Stimulated activated CD4-positive, alpha-beta T cell treated with anti-CD3 and anti-CD28 coated beads, Interleukin-12 subunit alpha, Interleukin-12 subunit beta, amount 100 ng/mL, for 24 hours (primary cell): ENCODE data around the gene NKTR.
"Not testable (repeated sequence)": the region's sequence is repeated elsewhere in the genome, so short reads cannot be mapped to it uniquely, and the experiment has no call there.

Experiments
- DNase-seq, 2 experiments: peaks; one replicate each; pipeline ENCODE4 v3.0.0-alpha.2; 2020; ENCODE audit warnings: low read depth in 2 of 2

NKTR gene

GRCh38 chr3:42600111-42600957 lies at the start of gene NKTR:
TSS of gene NKTR (plus strand) at chr3:42600686. CDS start at chr3:42601007, 321 bp downstream.
- peak; percentile 99 for DNase-seq

- DNase-seq, result no peak
Observed at GRCh38 chr3:42552830-42553229, 47.7 kb upstream of the NKTR start.

DNA sequence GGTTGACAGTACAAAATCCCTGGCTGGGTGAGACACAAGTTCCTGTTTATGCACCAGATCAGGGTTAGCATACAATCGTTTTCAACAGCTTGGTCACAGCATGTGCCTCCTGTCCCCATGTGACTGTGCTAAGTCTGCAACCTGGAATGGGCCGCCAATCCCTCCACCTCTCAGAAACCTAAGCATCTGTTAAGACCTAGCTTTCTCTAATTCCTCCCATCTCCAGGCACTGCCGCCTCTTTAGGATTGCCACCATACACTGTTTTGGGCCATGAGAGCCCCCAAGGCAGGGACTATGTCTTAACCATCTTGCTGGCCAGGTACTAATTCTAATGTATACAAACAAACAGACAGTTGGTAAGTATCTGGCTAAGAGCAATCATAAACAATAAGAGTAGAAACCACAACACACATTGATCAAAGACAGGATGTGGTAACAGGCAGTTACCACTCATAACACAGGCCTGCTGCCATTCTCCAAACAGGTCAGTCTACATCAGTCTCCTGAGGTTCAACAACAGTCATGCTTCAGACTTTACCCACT lies 44.3 kb upstream of the NKTR start:
- no peak for DNase-seq

- DNase-seq, result not testable (repeated sequence)
Observed at GRCh38 chr3:42556817-42557216, 43.7 kb upstream of the NKTR start.

DNA sequence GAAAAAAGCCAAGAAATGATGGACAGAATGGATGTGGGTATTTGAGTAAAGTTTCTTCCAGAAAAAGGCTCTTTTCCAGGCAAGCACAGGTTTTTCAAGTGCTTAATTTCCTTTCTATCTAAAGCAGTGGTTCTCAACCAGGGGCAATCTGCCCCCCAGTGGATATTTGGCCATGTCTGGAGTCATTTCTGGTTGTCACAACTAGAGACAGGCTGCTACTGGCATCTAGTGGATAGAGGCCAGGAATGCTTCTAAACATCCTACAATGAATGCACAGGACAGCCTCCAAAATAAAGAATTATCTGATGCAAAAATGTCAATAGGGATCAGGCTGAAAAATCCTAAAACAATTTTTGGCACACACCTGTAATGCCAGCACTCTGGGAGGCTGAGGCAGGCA lies 42.6 kb upstream of the NKTR start:
- DNase-seq, result no peak

- DNase-seq, result no peak
Observed at GRCh38 chr3:42562047-42562907, 38.2 kb upstream of the NKTR start.

DNA sequence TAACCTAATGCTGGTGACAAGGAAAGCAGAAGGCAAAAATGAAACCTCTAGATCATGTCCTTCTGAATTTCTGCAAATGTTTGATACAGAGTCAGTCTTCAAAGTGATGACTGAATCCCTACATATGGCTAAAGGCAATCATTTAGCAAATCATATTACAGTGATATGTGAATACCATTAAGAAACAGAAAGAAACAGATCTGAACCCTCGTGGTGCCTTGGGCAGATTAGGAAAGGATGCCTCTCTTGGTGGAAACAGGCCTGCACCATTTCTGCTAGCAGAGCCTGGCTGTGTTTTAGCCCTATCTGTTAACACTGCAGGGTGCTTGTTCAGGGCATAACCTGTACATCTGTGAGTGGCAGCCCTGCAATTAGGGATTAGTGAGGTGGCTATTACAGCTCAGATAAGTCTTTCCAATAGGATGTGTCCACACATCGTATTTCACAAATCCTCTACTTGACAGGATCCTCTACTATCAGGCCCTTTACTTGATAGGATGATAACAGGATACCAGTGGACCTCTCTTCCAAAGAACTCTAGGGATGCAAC lies 30.8 kb upstream of the NKTR start:
- no peak for DNase-seq

GRCh38 chr3:42572278-42572677 lies 28.2 kb upstream of the NKTR start:
- no peak for DNase-seq

DNA sequence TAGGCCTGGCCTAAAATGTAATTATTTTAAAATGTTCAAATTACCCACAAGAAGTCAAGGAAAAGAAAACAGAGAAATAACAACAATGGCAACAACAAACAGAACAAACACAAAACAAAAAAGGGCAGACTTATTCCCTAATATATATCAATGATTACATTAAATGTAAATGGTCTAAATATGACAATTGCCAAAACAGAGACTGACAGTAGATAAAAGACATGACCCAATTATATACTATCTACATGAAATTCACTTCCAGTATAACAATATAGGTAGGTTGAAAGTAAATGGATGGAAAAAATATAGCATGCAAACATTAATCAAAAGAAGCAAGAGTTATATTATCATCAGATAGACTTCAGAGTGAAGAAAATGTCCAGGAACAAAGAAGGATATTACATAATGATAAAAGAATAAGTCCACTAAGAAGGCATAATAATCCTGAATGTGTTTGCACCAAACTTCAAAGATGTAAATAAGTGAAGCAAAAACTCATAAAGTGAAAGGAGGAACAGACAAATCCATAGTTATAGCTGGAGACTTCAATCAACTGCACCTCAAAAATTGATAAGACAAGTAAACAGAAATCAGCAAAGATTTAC lies 25.2 kb upstream of the NKTR start:
- DNase-seq, result no peak

GRCh38 chr3:42578054-42578453 lies 22.4 kb upstream of the NKTR start:
- no peak for DNase-seq

GRCh38 chr3:42579346-42579745 lies 21.1 kb upstream of the NKTR start:
- DNase-seq, result not testable (repeated sequence)

DNA sequence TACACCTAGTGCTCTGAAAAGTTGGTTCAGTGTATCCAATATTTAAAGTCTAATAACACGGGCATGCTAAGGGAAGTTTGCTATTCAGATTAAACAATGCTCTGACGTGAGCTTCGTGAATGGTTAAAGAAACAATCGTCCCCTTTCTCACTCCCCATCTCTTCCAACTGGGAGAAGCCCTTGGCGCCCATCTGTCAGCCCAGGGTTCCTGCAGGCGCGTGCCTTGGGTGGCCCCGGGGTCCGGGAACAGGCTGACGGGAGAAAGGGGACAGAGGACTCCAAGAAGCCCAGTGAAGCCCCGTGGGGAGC lies 19.1 kb upstream of the NKTR start:
- no peak for DNase-seq

DNA sequence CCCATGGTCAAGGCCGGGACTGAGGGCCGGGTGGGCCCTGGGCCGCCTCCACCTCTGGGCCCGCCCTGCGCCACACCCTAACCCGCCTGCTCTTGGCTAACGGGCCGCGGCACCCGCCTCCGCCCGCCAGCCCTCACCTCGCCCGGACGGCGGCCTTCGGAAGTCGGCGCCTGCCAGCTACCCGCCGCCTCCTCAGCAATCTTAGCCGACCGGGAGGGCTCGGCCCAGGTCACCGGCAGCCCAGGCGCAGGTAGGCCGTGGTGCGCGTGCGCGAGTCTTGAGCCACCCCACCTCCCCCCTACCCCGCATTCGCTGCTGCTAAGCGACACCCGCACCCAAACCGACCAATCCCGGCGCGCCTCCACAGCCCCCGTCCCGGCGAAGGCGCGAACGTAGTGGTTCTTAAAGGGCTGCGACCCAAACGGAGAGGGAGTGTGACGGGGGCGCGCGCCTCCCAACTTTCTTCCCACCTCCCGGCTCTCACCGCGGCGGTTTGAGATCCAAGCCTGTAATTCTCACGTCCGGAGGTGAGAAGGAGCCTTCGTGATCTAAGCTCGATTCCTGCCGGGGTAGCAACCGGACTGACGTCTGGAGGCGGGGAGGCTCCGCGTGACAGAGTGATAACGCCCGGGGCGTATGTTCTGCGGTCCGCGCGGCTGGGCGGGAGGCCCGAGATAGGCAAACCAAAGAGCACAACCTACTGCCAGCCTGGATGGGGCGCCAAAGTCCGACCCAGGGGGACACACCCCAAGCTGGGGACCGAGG lies 18.6 kb upstream of the NKTR start, which contains the start of gene SEC22C:
Gene SEC22C (minus strand): TSS at position 259 of the 765 bp plus-strand sequence. CDS start 12,921 bp downstream, outside the sequence.
- DNase-seq, result peak; percentile 91 to 94

- no peak for DNase-seq
Observed at GRCh38 chr3:42582474-42583070, 17.9 kb upstream of the NKTR start.

GRCh38 chr3:42588625-42589024 lies 11.9 kb upstream of the NKTR start:
- DNase-seq, result no peak

GRCh38 chr3:42589382-42590109 lies 10.9 kb upstream of the NKTR start:
- no peak for DNase-seq

DNA sequence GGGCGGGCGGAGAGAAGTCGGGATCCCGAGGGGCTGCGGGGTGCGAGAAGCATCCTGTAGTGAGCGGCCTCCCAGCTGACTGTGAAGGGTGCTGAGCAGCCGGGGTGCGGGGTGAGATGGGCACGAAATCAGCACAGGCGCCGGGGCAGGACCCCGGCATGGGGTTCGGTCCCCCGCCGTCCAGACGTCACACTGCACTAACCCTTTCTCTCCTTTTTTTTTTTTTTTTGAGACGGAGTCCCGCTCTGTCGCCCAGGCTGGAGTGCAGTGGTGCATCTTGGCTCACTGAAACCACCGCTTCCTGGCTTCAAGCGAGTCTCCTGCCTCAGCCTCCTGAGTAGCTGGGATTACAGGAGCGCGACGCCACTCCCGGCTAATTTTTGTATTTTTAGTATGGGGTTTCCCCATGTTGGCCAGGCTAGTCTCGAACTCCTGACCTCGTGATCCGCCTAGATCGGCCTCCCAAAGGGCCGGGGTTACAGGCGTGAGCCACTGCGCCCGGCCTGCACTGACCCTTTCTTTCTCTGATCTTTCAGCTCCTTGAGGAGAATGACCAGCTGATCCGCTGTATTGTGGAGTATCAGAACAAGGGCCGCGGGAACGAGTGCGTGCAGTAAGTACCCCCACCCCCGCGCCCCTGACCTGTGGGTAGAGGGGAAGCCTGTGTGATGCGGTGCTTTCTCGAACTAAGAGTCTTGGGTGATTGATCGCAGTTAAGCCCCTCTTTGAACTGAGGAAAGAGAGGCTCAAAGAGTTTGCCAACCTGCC lies 9.3 kb upstream of the NKTR start:
- DNase-seq, result no peak

GRCh38 chr3:42591811-42592210 lies 8.7 kb upstream of the NKTR start:
- DNase-seq, result no peak

DNA sequence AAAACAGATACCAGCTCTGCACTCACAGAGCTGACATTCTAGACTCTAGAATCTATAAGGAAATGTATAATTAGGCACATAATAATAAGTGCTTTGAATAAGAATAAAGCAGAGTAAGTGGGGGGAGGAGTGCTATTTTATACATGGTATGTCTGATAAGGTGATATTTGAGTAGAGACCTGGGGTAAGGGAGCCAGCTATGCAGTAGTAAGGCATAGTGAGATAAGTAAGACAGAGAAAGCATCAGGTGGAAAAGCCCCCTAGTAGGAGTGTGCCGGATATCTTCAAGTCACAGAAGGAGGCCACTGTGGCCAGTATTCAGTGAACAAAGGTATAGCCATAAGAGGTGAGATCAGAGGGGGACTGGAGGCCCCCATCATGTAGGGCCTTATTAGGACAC lies 6.9 kb upstream of the NKTR start:
- DNase-seq, result no peak
